ENCODE results near the gene KIF3B. TPM values are rescaled to one million over a fixed set of nuclear protein-coding genes. Genes with fewer than 3 reads are reported as not detected.
"Not testable (repeated sequence)": the region's sequence is repeated elsewhere in the genome, so short reads cannot be mapped to it uniquely, and the experiment has no call there.

The KIF3B gene
- total RNA-seq, 1 donor from 2014 or later = 29.0 TPM

GRCh38 chr20:32365564-32365963 is 88.1 kb downstream of the KIF3B start:
- H3K4me3 ChIP-seq = no peak overlapping the region
- ATAC-seq = no peak
- no peaks in the 10 kb centered on the region for H3K9me3 ChIP-seq
- TF ChIP-seq CTCF (IDR thresholded peaks at IDR 0.05) = no peak
- H3K27ac ChIP-seq = no peak overlapping the region
- intact Hi-C loops (cut with DNase I) = no loop called here
- peaks cover 25% of the 10 kb centered on the region for H3K36me3 ChIP-seq
- H3K4me1 ChIP-seq = peaks cover 71% of the 10 kb centered on the region
- no peaks in the 10 kb centered on the region for H3K27me3 ChIP-seq
- DNase-seq = no peak

GRCh38 chr20:32366380-32366779 is 88.9 kb downstream of the KIF3B start:
- no peaks in the 10 kb centered on the region for H3K9me3 ChIP-seq
- no peak overlapping the region for H3K27ac ChIP-seq
- intact Hi-C loops (cut with DNase I) = no loop called here

GRCh38 chr20:32368323-32368722 is 90.9 kb downstream of the KIF3B start:
- H3K27me3 ChIP-seq = no peaks in the 10 kb centered on the region
- DNase-seq (no peak), ATAC-seq (no peak)
- intact Hi-C loops (cut with DNase I) = no loop called here
- no peak overlapping the region for H3K27ac ChIP-seq
- peaks cover 45% of the 10 kb centered on the region for H3K4me1 ChIP-seq
- no peaks in the 10 kb centered on the region for H3K9me3 ChIP-seq
- peaks cover 47% of the 10 kb centered on the region for H3K36me3 ChIP-seq
- no peak for TF ChIP-seq CTCF (IDR thresholded peaks at IDR 0.05)
- no peak overlapping the region for H3K4me3 ChIP-seq

More at GRCh38 chr20:32366380-32366779, 88.9 kb downstream of the KIF3B start:
- no peak for DNase-seq
- Histone ChIP-seq H3K4me3 (no peak overlapping the region), H3K4me1 (peaks cover 62% of the 10 kb centered on the region), H3K27me3 (no peaks in the 10 kb centered on the region), H3K36me3 (peaks cover 32% of the 10 kb centered on the region)
- no peak for TF ChIP-seq CTCF (IDR thresholded peaks at IDR 0.05)
- no peak for ATAC-seq

- intact Hi-C loops (cut with DNase I) = no loop called here
- DNase-seq (no peak), ATAC-seq (peak; percentile 20)
- Histone ChIP-seq H3K27me3 (no peaks in the 10 kb centered on the region), H3K9me3 (no peaks in the 10 kb centered on the region), H3K27ac (no peak overlapping the region), H3K4me1 (peaks cover 40% of the 10 kb centered on the region), H3K4me3 (no peak overlapping the region), H3K36me3 (peaks cover 53% of the 10 kb centered on the region)
- no peak for TF ChIP-seq CTCF (IDR thresholded peaks at IDR 0.05)
Measured at GRCh38 chr20:32368925-32369324, 91.5 kb downstream of the KIF3B start.

GRCh38 chr20:32370897-32371296 is 93.4 kb downstream of the KIF3B start:
- TF ChIP-seq CTCF (IDR thresholded peaks at IDR 0.05) = no peak
- intact Hi-C loops (cut with DNase I) = no loop called here
- Histone ChIP-seq H3K4me1 (peaks cover 28% of the 10 kb centered on the region), H3K9me3 (no peaks in the 10 kb centered on the region), H3K27me3 (no peaks in the 10 kb centered on the region), H3K27ac (no peak overlapping the region), H3K36me3 (peaks cover 73% of the 10 kb centered on the region), H3K4me3 (no peak overlapping the region)
- DNase-seq = no peak
- no peak for ATAC-seq

- no peak for ATAC-seq
- no peaks in the 10 kb centered on the region for H3K9me3 ChIP-seq
- H3K4me3 ChIP-seq = no peak overlapping the region
- no peak overlapping the region for H3K27ac ChIP-seq
- TF ChIP-seq CTCF (IDR thresholded peaks at IDR 0.05) = no peak
- intact Hi-C loops (cut with DNase I) = no loop called here
- H3K36me3 ChIP-seq = peaks cover 39% of the 10 kb centered on the region
- DNase-seq = no peak
- H3K4me1 ChIP-seq = no peaks in the 10 kb centered on the region
- H3K27me3 ChIP-seq = no peaks in the 10 kb centered on the region
Measured at GRCh38 chr20:32378461-32378860, 101.0 kb downstream of the KIF3B start.

GRCh38 chr20:32380037-32380436 is 102.6 kb downstream of the KIF3B start:
- H3K27ac ChIP-seq; DNase-seq; H3K4me1 ChIP-seq; H3K27me3 ChIP-seq; ATAC-seq; H3K9me3 ChIP-seq; intact Hi-C loops (cut with DNase I); H3K4me3 ChIP-seq: not testable (repeated sequence)
- H3K36me3 ChIP-seq = peaks cover 23% of the 10 kb centered on the region

All from upper lobe of right lung (tissue), 1 donor.